T1000 (cell line): Measurements from ENCODE around the gene INPP5B.
"Not testable (repeated sequence)": the region's sequence is repeated elsewhere in the genome, so short reads cannot be mapped to it uniquely, and the experiment has no call there.

Experiments
- DNase-seq: peaks from one replicate; lab custom pipeline; 2025; ENCODE audit warnings: mixed read lengths; lab: John Stamatoyannopoulos, UW

INPP5B gene

DNA sequence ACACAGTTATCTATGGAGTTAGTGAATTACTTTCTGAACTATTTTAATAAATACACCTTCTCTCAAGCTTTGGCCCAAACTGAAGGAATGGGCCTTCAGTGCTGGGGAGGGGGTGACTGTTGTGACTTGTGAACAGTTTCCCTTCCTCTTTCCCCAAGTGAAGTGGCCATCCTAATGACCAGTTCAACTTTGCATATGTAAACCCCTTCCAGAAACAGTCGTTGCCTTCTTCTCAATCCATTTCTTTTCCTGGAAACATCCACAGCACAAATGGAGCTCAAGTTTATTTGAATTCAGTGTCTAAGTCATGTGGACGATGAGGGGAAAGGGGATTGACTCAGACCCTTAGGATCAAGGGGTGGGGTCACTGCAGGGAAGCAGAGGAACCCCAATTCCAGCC lies 1.3 kb upstream of the INPP5B start:
- DNase-seq: no peak

GRCh38 chr1:37947364-37947763 lies 511 bp upstream of the INPP5B start:
- no peak for DNase-seq

DNA sequence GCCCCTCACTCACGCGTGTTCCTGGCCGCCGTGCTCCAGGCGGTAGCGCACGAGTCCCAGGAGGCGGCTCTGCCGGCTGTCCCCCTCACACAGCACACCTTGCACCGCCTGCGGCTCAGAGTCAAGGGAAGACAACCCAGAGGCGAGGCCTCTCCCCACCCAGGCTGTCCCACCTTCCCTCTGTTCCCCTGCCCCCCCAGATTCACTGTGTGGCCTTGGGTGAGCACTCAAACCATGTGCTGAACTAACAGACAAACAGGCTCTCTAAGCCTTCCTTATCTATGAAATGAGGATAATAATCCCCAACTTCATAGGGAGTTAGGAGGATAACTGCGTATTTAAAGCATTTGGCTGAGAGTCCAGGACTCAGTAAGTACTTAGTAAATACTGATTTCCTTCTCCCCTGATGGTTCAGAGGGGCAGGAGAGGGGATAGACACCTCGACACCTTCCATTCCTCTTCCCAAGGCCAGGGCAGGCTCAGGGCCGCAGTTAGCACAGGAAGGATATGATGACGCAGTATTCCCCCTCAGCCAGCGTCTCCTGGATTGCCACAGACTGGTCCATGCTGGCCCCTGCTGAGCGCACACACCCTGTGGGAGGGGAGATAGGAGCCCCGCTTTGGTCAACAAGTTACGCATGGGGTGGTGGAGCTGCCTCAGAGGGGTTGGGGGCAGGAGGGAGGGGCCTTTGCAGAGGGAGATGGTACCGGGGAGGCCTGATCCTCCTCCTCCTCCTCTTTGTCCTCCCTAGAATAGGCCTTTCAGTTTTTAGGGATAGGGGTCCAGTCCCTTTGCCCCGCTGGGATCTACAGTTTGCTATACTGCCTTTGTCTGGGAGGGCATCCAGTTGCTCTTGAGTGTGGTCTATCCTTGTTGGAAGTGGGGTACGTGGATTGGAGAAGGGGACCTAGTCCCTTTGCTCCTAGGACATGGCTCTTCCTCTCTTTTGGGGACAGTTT lies 830 bp downstream of the INPP5B start:
- peak; percentile 20 for DNase-seq

DNA sequence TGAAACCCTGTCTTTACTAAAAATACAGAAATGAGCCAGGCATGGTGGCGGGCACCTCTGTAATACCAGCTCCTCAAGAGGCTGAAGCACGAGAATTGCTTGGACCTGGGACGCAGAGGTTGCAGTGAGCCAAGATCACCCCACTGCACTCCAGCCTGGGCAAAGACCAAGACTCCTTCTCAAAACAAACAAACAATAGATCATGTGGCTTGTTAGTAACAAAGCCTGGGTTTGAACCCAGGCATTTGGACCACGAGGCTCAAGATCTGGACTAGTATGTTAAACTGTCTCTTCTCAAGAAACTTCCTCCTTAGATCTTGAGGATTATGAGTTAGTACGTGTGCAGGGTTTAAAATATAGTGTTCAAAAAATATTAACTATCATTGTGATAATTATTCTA lies 1.6 kb downstream of the INPP5B start:
- DNase-seq: no peak

DNA sequence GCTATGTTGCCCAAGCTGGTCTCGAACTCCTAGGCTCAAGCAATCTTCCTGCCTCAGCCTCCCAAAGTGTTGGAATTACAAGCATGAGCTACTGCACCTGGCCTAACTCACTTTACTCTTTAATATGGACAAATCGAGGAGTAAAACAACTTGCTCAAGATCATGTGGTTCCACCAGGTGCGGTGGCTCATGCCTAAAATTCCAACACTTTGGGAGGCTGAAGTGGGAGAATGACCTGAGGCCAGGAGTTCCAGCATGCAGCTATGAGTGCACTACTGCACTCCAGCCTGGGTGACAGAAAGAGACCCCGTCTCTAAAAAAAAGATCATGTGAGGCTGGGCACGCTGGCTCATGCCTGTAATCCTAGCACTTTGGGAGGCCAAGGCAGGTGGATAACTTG lies 2.0 kb downstream of the INPP5B start:
- no peak for DNase-seq

- no peak for DNase-seq
Measured at GRCh38 chr1:37944086-37944763, 2.6 kb downstream of the INPP5B start.

GRCh38 chr1:37940299-37940947 lies 6.4 kb downstream of the INPP5B start:
- no peak for DNase-seq

DNA sequence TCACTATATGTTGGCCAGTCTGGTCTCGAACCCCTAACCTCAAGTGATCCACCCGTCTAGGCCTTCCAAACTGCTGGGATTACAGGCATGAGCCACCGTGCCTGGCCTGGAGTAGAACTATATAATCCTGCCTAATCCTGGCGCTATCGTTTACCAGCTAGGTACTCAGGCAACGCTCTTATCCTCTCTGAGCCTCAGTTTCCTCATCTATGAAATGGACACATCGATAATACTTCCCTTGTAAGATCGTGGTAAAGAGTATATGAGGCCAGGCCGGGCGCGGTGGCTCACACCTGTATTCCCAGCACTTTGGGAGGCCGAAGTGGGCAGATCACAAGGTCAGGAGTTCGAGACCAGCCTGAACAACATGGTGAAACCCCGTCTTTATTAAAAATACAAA lies 10.1 kb downstream of the INPP5B start:
- DNase-seq: not testable (repeated sequence)

- peak; percentile 16 for DNase-seq
Measured at GRCh38 chr1:37932759-37933158, 14.1 kb downstream of the INPP5B start.

- DNase-seq: peak; percentile 92
Measured at GRCh38 chr1:37931361-37932158, 15.3 kb downstream of the INPP5B start.

DNA sequence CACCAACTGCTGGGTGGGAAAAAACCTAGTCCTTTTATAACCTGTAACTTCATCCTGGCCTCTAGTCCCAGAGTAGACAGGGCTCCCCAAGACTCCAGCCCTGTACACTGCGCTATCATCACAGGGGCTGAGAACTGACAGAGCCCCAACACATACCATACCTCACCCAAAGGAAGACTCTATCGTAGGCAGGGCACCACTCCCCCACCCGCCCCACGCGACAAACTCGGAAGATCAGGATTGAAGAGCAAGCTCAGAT lies 15.8 kb downstream of the INPP5B start:
- no peak for DNase-seq

DNA sequence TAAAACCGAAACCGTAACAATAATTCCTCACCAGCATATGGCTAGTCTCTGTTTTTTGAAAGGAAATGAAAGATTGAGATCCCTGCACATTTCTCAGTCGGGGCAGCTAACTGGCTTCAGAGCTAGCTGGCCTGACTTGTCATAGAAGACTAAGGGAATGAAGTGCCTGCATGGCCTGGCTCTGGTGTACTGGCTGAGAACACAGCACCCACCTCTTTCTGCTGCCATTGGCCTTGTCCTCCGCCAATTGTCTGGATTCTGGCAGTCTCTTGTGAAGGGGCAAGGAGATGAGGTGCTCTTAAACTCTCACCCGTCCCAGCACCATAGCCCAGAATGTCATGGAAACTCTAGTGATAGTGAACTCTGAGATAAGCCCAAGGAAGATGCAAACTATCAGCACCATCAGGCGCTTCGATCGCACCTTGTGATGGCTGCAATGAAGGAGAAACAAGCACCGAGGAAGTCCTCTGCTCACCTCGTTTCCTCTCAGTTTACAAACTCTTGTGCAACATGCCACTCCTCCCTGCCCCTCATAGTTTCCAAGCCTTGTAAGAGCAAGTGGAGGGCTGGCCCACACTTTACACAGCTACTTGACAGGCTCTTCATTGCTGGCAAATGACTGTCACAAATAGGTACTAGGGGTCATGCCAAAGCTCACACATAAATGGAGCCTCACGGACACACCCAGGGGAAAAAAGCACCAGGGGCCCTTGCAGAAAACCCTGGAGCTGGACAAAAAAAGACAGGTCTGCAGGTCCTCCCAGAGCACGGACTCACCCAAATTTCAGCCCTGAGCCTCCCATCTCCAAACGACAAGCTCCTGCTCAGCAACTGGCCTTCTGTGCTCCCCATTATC lies 16.4 kb downstream of the INPP5B start:
- DNase-seq: no peak

DNA sequence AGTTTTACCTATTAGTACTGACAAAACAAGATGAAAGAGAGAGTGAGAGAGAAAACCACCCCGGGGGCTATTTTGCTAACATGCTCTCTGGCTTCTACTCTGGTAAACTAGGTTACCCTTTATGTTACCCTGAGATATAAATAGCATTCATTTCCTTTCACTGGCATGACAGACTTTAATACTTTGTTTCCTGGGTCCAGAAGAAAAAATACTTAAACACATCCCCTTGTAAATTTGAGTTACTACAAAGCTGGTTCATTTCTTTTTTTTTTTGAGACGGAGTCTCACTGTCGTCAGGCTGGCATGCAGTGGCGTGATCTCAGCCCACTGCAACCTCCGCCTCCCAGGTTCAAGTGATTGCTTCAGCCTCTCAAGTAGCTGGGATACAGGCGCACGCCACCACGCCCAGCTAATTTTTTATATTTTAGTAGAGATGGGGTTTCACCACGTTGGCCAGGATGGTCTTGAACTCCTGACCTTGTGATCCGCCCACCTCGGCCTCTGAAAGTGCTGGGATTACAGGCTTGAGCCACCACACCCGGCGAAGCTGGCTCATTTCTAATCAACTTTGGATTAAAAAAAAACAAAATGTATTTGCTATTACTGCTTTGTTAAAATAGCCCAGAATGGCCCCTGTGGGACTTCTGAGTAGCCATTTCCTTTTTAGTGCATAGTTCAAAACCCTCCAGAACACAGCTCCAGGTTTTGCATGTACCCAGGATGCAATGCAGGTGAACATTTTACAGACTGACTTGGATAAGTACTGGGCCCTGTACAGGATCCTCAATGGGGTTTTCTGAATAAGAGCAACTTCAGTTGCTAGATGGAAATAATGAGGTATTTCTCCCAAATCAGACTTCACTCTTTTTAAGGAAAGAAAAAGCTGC lies 20.6 kb downstream of the INPP5B start:
- DNase-seq: no peak

DNA sequence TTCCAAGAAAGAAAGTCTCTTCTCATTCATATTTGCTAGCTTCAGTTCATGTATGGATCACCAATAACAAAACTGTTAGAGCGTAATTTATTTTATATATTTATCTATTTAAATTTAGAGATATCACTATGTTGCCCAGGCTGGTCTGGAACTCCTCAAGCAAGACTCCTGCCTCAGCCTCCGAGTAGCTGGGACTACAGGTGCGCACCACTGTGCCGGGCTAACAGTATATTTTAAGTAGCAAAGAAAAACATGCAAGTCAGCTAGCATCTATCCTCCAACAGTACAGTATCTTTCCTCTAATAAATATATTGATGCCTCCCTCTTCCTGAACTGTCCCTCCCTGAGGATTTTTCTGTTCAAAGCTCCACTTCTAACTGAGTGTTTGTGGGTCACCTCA lies 21.5 kb downstream of the INPP5B start:
- no peak for DNase-seq

DNA sequence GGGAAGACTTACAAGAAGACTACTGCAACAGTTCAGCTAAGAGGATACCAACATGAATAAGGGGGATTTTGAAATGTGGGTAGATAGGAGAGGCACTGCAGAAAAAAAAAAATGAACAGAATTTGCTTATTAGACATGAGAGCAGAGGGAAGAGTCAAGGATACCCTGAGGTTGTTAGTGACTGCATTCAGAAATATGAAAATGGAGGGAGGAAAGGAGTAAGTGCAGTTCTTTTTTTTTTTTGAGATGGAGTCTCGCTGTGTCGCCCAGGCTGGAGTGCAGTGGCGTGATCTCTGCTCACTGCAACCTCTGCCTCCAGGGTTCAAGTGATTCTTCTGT lies 23.3 kb downstream of the INPP5B start:
- no peak for DNase-seq

DNA sequence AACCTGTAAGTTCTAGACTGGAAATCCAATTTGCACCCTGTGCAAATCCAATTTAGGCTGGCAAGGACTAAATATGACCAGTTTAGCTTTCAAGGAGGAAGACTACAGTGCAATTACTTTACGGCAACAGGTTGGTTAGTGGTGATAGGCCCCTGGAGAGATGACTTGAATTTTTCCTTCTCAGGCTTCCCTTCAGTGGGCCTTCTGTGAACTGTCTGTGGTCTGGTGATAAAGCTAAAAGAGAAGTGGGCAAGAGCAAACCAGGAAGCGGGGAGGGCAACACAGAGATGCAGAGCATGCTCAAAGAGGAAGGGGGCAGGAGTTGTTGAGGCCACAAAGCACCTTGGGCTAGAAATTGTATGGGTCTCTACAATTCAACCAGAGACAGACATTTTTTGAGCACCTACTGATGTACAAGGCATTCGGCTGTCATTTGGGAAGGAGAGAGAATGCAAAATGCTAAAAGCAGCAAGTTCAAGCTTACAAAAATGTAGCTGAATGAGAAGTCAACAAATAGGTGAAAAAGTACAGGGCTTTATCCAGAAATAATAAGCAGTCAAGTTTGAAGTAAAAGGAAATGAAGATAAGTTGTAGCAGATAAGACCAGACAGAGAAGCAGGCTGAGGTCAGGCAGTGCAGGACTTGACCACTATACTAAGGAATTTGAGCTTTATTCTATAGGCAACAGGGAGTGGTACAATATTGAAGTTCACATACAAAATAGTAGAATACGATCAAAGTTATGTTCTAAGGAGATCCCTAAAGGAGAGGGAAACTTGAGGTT lies 23.9 kb downstream of the INPP5B start:
- DNase-seq: no peak

DNA sequence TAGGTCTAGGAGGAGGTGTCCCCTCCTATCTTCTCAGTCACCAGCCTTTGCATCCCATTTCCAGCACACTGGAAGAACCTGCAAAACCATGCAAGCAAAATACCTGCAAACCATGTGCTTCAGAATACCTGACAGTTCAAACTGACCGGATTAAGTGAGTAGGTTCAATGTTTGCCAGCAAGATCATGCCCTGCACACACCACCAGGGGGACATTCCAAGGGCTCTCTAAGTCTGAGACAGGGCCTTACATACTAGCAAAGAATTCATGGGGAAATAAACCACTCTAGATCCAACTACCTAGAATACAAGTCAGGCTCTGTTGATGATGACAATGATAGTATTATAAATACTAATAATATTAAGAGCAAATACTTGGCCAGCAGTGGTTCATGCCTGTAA lies 27.6 kb downstream of the INPP5B start:
- no peak for DNase-seq

GRCh38 chr1:37915476-37916093 lies 31.3 kb downstream of the INPP5B start:
- no peak for DNase-seq
